GM12875 (cell line): ENCODE data around the gene ZNF747.

Experiments
- H3K4me3 ChIP-seq: one replicate; pipeline ENCODE4 v1.5.1; 2011; ENCODE audit warnings: low read depth, low read length, control low read depth
- TF ChIP-seq, protein P1 (sequence below): IDR thresholded peaks from 2 replicates; pipeline ENCODE4 v1.5.1; 2011; ENCODE audit warnings: low read depth, mild to moderate bottlenecking, control low read depth, inconsistent platforms, low read length, moderate library complexity, borderline replicate concordance; ENCODE audit not compliant: insufficient read depth

Gene ZNF747

DNA sequence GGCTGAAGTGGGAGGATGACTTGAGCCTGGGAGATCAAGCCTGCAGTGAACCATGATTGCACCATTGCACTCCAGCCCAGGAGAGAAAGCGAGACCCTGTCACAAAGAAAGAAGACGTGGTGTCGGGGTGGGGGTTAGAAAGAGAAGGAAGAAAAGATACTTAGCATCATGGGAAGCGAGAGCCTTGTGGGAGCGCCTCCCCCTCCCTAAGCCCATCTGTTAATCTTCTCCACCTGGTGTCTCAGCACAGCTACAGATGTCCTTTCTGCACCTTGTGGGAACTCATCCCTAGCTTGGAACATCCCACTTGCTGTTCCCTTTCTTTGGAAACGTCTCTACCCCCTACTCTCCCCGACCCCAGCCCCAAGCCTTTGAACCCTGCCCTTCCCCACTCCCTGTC, 30.9 kb upstream of the ZNF747 start:
- no peak overlapping the region for H3K4me3 ChIP-seq
- TF ChIP-seq, protein P1, sequence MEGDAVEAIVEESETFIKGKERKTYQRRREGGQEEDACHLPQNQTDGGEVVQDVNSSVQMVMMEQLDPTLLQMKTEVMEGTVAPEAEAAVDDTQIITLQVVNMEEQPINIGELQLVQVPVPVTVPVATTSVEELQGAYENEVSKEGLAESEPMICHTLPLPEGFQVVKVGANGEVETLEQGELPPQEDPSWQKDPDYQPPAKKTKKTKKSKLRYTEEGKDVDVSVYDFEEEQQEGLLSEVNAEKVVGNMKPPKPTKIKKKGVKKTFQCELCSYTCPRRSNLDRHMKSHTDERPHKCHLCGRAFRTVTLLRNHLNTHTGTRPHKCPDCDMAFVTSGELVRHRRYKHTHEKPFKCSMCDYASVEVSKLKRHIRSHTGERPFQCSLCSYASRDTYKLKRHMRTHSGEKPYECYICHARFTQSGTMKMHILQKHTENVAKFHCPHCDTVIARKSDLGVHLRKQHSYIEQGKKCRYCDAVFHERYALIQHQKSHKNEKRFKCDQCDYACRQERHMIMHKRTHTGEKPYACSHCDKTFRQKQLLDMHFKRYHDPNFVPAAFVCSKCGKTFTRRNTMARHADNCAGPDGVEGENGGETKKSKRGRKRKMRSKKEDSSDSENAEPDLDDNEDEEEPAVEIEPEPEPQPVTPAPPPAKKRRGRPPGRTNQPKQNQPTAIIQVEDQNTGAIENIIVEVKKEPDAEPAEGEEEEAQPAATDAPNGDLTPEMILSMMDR = no peak

DNA sequence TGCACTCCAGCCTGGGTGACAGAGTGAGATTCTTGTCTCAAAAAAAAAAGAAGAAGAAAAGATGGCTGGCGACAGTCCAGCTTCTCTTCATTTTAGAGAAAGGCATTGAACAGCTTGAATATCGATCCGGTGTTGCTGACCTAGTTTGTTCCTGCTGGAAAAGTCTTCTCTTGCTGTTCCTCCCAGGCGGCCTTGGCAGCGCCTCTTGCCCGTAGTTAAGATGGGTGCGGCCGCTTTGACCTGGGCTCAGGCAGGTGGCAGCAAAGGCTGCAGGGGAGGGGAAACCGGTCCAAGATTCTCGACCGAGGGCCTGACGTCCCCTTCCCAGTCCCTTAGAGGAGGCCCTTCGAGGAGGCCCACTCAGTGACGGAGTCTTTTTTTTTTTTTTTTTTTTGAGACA, 27.4 kb upstream of the ZNF747 start:
- H3K4me3 ChIP-seq = no peak overlapping the region
- TF ChIP-seq, protein P1 = no peak

DNA sequence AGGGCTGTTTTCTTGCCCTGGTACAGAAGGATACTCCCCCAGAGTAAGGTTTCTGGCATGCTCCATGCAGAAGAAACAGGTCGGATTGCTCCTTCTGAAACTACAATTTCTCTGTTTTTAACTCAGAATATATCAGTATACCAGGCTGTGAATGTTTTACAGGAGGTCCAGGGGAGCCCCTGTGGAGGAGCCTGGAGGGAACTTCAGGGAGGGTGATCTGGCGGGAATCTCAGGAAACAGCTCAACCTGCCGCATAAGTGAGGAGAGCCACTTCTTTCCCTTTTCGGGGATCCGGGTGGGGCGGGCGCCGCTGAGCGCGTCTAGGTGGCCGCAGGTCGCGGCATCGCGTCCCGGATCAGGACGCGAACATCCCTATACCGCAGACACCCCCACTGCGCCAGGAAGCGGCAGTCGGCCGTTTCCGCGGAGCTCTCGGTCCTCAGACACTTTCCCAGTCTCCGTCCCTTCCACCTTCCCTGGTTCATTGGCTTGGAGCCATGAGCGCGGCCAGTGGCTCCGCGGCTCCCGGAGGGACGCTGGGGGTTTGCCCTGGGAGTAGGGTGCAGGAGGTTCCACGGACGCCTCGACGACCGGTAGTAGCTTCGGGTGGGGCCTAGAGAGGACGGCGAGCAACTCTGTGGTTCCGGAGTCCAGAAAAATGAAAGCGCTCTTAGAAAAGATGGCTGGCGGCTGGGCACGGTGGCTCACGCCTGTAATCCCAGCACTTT, 26.6 kb upstream of the ZNF747 start:
- TF ChIP-seq, protein P1 = no peak
- H3K4me3 ChIP-seq = peak overlapping the region; percentile 52

DNA sequence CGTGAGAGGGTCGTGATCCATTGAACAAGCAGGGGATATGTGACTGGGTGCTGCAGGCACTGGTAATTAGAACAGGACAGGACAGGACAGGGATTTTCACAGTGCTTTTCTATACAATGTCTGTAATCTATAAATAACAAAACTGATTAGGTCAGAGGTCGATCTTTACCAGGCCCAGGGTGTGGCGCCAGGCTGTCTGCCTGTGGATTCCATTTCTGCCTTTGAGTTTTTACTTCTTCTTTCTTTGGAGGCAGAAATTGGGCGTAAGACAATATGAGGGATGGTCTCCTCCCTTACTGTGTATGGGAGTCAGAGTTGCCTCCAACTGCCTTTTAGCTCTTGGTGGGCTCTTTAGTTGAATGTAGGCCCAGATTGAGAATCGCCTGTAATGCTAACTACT, 25.0 kb upstream of the ZNF747 start:
- H3K4me3 ChIP-seq = no peak overlapping the region
- TF ChIP-seq, protein P1 = no peak

DNA sequence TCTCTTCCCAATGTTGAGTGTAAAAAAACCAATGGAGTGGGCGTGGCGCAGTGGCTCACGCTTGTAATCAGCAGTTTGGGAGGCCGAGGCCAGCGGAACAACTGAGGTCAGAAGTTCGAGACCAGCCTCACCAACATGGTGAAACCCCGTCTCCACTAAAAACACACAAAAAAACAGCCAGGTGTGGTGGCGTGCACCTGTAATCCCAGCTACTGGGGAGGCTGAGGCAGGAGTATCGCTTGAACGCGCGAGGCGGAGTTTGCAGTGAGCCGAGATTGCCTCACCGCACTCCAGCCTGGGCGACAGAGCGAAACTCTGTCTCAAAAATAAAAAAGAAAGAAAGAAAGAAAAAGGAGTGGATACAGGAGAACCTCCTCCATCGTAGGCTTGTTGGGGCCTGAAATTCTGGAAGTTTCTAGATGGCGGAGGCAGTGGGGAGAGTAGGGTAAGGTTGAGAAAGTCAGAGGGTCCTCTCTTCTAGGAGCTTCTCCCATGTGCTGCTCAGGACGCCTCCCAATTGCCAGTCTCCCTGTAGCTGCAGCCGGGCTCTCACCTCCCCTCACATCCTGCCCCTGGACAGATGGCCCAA, 24.2 kb upstream of the ZNF747 start:
- TF ChIP-seq, protein P1 = no peak
- no peak overlapping the region for H3K4me3 ChIP-seq

DNA sequence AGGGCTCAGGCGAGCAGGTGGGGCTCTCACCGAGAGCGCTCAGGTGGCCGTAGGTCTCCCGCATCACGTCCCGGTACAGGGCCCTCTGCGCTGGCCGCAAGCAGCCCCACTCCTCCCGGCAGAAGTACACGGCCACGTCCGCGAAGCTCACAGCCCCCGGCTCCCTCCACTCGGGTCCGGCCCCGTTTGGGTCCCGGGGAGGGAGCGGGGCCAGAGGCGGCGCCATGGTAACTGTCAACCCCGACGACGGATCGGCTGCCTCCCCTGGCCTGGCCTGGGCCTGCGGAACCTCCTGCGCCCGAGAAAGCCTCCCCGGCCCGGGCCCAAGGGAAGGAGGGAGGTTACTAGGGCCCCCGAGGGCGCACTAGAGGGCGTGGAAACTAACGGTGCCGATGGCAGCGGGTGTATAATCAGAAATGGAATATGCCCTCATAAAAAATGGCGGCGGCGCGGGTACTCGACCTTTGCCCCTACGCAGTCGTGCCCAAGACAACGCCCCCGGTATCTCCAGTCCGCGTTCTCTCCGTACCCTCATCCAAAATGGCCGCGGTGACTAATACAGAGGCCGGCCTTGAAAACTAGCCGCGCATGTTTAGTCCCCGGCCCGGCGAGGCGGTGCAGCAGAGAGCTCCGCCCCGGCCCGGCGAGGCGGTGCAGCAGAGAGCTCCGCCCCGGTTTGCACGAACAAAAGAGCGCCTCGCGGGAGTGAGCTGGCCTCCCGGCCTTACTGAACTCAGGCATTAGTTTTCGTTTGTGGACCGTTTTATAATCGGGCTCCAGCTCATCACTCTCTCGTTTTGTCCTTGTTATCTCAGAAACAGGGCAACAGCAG, 23.5 kb upstream of the ZNF747 start, which contains the start of gene ZNF764:
TSS of gene ZNF764 (minus strand) at position 418 of the 832 bp plus-strand sequence. CDS start at position 226, 192 bp downstream.
- TF ChIP-seq, protein P1 = 0 out of 2 replicates have a peak, but pooled peaks have one; percentile 29
- H3K4me3 ChIP-seq = peak within 1 kb of the TSS; percentile 88

DNA sequence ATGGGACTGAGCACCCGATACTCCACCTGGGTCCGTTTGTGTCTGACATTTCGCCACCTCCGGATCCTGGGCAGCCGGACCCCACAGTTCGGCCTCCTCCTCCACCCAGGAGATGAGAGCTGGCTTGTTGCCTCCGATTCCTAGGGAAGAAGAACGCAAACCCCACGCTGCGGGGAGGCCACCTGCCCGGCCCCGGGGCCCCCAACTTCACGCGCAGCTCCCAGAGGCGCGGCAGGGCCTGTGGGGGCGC, 23.0 kb upstream of the ZNF747 start:
- TF ChIP-seq, protein P1 = no peak; the same call in 1 of the 2 replicates
- H3K4me3 ChIP-seq = peak overlapping the region; percentile 88
